ENCODE data around the gene FICD. TPM values are rescaled to one million over a fixed set of nuclear protein-coding genes. Genes with fewer than 3 reads are reported as not detected.
A peak's percentile ranks its signal among the peaks of the same experiment; 100 is the strongest.

The FICD gene
- total RNA-seq, 4 donors from 2014 or later = 4.1 to 11.6 (median 8.6) TPM

DNA sequence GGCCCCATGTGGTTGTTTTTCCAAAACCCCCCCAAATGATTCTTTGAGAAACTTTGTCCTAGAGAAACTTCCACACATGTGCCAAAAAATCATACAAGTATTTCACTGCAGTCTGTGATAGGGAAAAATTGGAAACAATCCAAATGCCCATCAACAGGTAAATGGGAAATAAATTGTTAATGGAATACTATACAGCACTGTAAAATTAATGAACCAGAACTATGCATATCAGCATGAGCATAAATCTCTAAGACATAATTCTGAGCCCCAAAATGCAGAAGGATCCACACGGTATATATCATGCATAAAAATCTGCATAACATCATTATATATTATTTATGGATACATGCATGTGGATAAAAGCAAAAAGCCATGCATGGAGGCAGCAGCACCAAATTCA is 5.3 kb upstream of the FICD start:
- no peak for DNase-seq
- Histone ChIP-seq H3K36me3 (no peaks in the 10 kb centered on the region), H3K4me1 (peaks cover 0 to 4% (median 0%) of the 10 kb centered on the region in 4 donors), H3K9me3 (no peaks in the 10 kb centered on the region), H3K27me3 (no peaks in the 10 kb centered on the region), H3K27ac (no peak overlapping the region), H3K4me3 (no peak overlapping the region)
- TF ChIP-seq, protein P1, sequence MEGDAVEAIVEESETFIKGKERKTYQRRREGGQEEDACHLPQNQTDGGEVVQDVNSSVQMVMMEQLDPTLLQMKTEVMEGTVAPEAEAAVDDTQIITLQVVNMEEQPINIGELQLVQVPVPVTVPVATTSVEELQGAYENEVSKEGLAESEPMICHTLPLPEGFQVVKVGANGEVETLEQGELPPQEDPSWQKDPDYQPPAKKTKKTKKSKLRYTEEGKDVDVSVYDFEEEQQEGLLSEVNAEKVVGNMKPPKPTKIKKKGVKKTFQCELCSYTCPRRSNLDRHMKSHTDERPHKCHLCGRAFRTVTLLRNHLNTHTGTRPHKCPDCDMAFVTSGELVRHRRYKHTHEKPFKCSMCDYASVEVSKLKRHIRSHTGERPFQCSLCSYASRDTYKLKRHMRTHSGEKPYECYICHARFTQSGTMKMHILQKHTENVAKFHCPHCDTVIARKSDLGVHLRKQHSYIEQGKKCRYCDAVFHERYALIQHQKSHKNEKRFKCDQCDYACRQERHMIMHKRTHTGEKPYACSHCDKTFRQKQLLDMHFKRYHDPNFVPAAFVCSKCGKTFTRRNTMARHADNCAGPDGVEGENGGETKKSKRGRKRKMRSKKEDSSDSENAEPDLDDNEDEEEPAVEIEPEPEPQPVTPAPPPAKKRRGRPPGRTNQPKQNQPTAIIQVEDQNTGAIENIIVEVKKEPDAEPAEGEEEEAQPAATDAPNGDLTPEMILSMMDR (IDR thresholded peaks at IDR 0.05) = no peak
- TF ChIP-seq POLR2A (IDR thresholded peaks at IDR 0.05) = no peak

DNA sequence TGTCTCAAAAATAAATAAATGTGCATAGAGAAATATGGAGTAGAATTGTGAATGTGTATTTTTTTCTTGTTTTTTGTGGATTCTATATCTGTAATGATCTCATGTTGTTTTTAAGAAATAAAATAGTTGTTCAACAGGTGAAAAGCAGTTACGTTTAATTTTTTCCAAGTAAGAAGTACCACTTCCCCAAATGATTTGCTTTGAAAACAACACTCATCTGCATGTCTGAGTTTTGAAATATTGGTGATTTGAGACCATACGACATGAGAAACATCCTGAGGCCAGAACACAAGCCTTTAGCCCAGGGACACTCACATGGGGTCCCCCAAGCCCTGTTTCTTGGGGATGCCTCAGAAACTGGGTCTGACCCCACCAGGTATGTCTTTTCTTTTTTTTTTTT is 4.2 kb upstream of the FICD start:
- H3K4me1 ChIP-seq = peaks cover 0 to 7% (median 3%) of the 10 kb centered on the region in 4 donors
- H3K36me3 ChIP-seq = no peaks in the 10 kb centered on the region
- peak overlapping the region in 1 of 4 donors; percentile 12 for H3K4me3 ChIP-seq
- no peaks in the 10 kb centered on the region for H3K27me3 ChIP-seq
- no peaks in the 10 kb centered on the region for H3K9me3 ChIP-seq
- DNase-seq = no peak
- peak overlapping the region in 1 of 4 donors; percentile 55 for H3K27ac ChIP-seq
- no peak for TF ChIP-seq POLR2A (IDR thresholded peaks at IDR 0.05)
- TF ChIP-seq, protein P1 (IDR thresholded peaks at IDR 0.05) = no peak

GRCh38 chr12:108511633-108512540 is 3.2 kb upstream of the FICD start:
- Histone ChIP-seq H3K27me3 (no peaks in the 10 kb centered on the region), H3K36me3 (no peaks in the 10 kb centered on the region), H3K27ac (peak overlapping the region in 2 of 4 donors; percentile 16 to 55), H3K9me3 (no peaks in the 10 kb centered on the region), H3K4me1 (peaks cover 0 to 11% (median 7%) of the 10 kb centered on the region in 4 donors), H3K4me3 (peak overlapping the region in 2 of 4 donors; percentile 11 to 12)
- DNase-seq = peak; percentile 58 to 93 (median 75)
- TF ChIP-seq, protein P1 (IDR thresholded peaks at IDR 0.05) = peak; percentile 78 to 96 (median 88)
- TF ChIP-seq POLR2A (IDR thresholded peaks at IDR 0.05) = no peak

DNA sequence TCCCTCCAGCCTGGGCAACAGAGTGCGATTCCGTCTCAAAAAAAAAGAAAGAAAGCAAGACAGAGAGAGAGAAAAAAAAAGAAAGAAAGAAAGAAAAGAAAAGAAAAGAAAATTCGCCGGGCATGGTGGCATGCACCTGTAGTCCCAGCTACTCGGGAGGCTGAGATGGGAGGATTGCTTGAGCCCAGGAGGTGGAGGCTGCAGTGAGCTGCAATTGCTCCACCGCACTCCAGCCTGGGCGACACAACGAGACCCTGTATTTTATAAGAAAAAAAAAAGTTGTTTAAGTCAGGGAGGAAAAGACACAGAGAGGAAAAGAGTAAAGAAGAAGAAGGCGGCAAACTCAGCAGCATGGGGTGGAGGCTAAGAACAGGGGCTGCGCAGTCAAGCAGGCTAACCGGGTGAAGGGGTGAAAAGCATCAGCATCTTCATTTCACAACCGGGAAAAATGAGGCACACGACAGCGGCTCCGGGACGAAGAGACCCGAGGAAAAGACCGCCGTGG is 557 bp upstream of the FICD start:
- Histone ChIP-seq H3K36me3 (peaks cover 0 to 18% (median 0%) of the 10 kb centered on the region in 3 donors), H3K27ac (peak overlapping the region in 3 of 4 donors; percentile 13 to 85 (median 79)), H3K27me3 (no peaks in the 10 kb centered on the region), H3K4me3 (peak overlapping the region; percentile 51 to 99 (median 91)), H3K4me1 (peaks cover 0 to 11% (median 7%) of the 10 kb centered on the region in 4 donors), H3K9me3 (no peaks in the 10 kb centered on the region)
- TF ChIP-seq, protein P1 (IDR thresholded peaks at IDR 0.05) = no peak
- no peak for TF ChIP-seq POLR2A (IDR thresholded peaks at IDR 0.05)
- no peak for DNase-seq

DNA sequence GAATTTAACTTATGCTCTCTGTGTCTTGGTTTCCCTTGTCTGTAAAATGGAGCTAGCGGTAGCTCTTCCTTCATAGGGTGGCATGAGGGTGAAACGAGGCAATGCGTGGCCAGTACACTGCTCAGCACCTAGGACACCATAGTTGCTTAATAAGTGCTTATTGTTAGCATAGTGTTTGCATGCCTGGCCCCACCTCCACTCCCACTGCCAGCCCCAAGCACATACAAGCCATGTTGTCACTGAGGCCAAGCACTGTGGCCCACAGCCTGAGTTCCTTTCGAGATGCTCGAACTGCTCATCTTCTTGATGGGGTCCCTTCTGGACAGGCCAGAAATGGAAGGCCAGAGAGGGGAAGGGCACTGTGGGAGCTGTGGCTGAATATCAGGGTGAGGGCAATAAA is 839 bp downstream of the FICD start:
- Histone ChIP-seq H3K4me1 (peaks cover 0 to 11% (median 7%) of the 10 kb centered on the region in 4 donors), H3K4me3 (peak overlapping the region; percentile 51 to 99 (median 91)), H3K9me3 (no peaks in the 10 kb centered on the region), H3K36me3 (peaks cover 0 to 31% (median 0%) of the 10 kb centered on the region in 3 donors), H3K27ac (peak overlapping the region in 2 of 4 donors; percentile 56 to 85), H3K27me3 (no peaks in the 10 kb centered on the region)
- TF ChIP-seq POLR2A (IDR thresholded peaks at IDR 0.05) = no peak
- TF ChIP-seq, protein P1 (IDR thresholded peaks at IDR 0.05) = no peak
- DNase-seq = no peak
